Thoracic aorta (tissue), 2 donors: ENCODE results near the gene DEAF1. TPM values are rescaled to one million over a fixed set of nuclear protein-coding genes. Genes with fewer than 3 reads are reported as not detected.

Experiments
- ATAC-seq: fragments of 150-250 bp; one replicate; pipeline ENCODE4 v1.8.0; 2017; ENCODE audit warnings: low read depth; ENCODE audit not compliant: insufficient number of reproducible peaks, low FRiP score
- DNase-seq: peaks from one replicate; pipeline ENCODE4 v3.0.0-alpha.2; 2020; ENCODE audit warnings: low spot score
- H3K27ac ChIP-seq, 2 donors: fragments of 200-600 bp; sonication (generic); 1 replicate in 1 of 2; 2 replicates in 1 of 2; pipeline ENCODE4 v1.5.1; 2016; ENCODE audit warnings: mild to moderate bottlenecking in 2 of 2, moderate library complexity in 2 of 2
- H3K27me3 ChIP-seq: fragments of 200-600 bp; sonication (generic); replicated peaks from 2 replicates; pipeline ENCODE4 v1.6.0; 2016; ENCODE audit warnings: mild to moderate bottlenecking; ENCODE audit not compliant: insufficient read depth
- H3K36me3 ChIP-seq: fragments of 200-600 bp; sonication (generic); one replicate; pipeline ENCODE4 v1.5.1; 2016
- H3K4me1 ChIP-seq, 2 donors: fragments of 200-600 bp; sonication (generic); 1 replicate in 1 of 2; 2 replicates in 1 of 2; pipeline versions ENCODE4 v1.5.1 to v1.6.0; 2016; ENCODE audit warnings: low read depth in 2 of 2, mild to moderate bottlenecking in 1 of 2; ENCODE audit not compliant: control insufficient read depth in 1 of 2
- H3K4me3 ChIP-seq: fragments of 200-600 bp; sonication (generic); 2 replicates; pipeline ENCODE4 v1.5.1; 2016; ENCODE audit warnings: mild to moderate bottlenecking
- H3K9me3 ChIP-seq: fragments of 200-600 bp; sonication (generic); 2 replicates; pipeline ENCODE4 v1.5.1; 2016
- CTCF ChIP-seq: fragments of 200-600 bp; sonication (generic); IDR thresholded peaks from one replicate; pipeline ENCODE4 v1.5.1; 2019; ENCODE audit warnings: antibody characterized with exemption
- total RNA-seq, 2 donors: library from RNA; depleted of rRNA; stranded (reverse); fragments of >200 nt; gene quantifications; one replicate each; pipeline versions ENCODE4 v1.1.0 to v1.2.3, GENCODE V29; 2016

DEAF1 gene
- total RNA-seq, 2 donors from 2014 or later, result 22.1 to 67.0 TPM

GRCh38 chr11:616320-617198 is 78.5 kb downstream of the DEAF1 start:
- DNase-seq, result no peak
- H3K36me3 ChIP-seq, result peaks cover 16% of the 10 kb centered on the region

GRCh38 chr11:615504-616319 is 79.3 kb downstream of the DEAF1 start, which contains the start of gene IRF7:
Gene IRF7 (minus strand): TSS chr11:615950. CDS start chr11:615364, 586 bp downstream.
- ATAC-seq (peak; percentile 66), DNase-seq (peak; percentile 95)
- Histone ChIP-seq H3K9me3 (no peaks in the 10 kb centered on the region), H3K27ac (peak within 1 kb of the TSS; percentile 96 to 97), H3K4me1 (peaks cover 14 to 22% of the 10 kb centered on the region in 2 donors), H3K4me3 (peak within 1 kb of the TSS; percentile 98), H3K27me3 (no peaks in the 10 kb centered on the region), H3K36me3 (peaks cover 25% of the 10 kb centered on the region)
- TF ChIP-seq CTCF, result no peak

More at GRCh38 chr11:616320-617198, 78.5 kb downstream of the DEAF1 start:
- Histone ChIP-seq H3K9me3 (no peaks in the 10 kb centered on the region), H3K27ac (peak overlapping the region; percentile 96 to 97), H3K4me3 (peak overlapping the region; percentile 98), H3K4me1 (peaks cover 14 to 22% of the 10 kb centered on the region in 2 donors), H3K27me3 (no peaks in the 10 kb centered on the region)
- no peak for TF ChIP-seq CTCF
- ATAC-seq, result no peak

GRCh38 chr11:614623-615503 is 80.2 kb downstream of the DEAF1 start:
- ATAC-seq (no peak), DNase-seq (no peak)
- H3K27me3 ChIP-seq, result no peaks in the 10 kb centered on the region
- H3K36me3 ChIP-seq, result peaks cover 33% of the 10 kb centered on the region
- peak overlapping the region; percentile 96 to 97 for H3K27ac ChIP-seq
- peaks cover 14 to 22% of the 10 kb centered on the region in 2 donors for H3K4me1 ChIP-seq
- H3K4me3 ChIP-seq, result peak overlapping the region; percentile 98
- H3K9me3 ChIP-seq, result no peaks in the 10 kb centered on the region
- no peak for TF ChIP-seq CTCF

- DNase-seq (no peak), ATAC-seq (no peak)
- peaks cover 14 to 22% of the 10 kb centered on the region in 2 donors for H3K4me1 ChIP-seq
- H3K4me3 ChIP-seq, result peak overlapping the region; percentile 98
- no peaks in the 10 kb centered on the region for H3K9me3 ChIP-seq
- TF ChIP-seq CTCF, result no peak
- peak overlapping the region; percentile 96 to 97 for H3K27ac ChIP-seq
- H3K27me3 ChIP-seq, result no peaks in the 10 kb centered on the region
- H3K36me3 ChIP-seq, result peaks cover 41% of the 10 kb centered on the region
These were observed 80.9 kb downstream of the DEAF1 start for GRCh38 chr11:614021-614622.
